HG03354 (cell line): ENCODE measurements around the gene KCNH3.
"Not testable (repeated sequence)": the region's sequence is repeated elsewhere in the genome, so short reads cannot be mapped to it uniquely, and the experiment has no call there.

Experiments used
- ATAC-seq: cut with Tn5 transposase; IDR thresholded peaks from one replicate; pipeline ENCODE4 v1.9.1; 2021; ENCODE audit warnings: mild to moderate bottlenecking; ENCODE audit not compliant: unreplicated experiment, poor library complexity, severe bottlenecking

The KCNH3 gene

GRCh38 chr12:49580572-49581535, 42.0 kb downstream of the KCNH3 start:
- ATAC-seq: no peak

- no peak for ATAC-seq
Observed at GRCh38 chr12:49582201-49582600, 43.4 kb downstream of the KCNH3 start.

GRCh38 chr12:49582850-49583249, 44.0 kb downstream of the KCNH3 start:
- no peak for ATAC-seq

- no peak for ATAC-seq
Observed at GRCh38 chr12:49583366-49584094, 44.7 kb downstream of the KCNH3 start.

- ATAC-seq: no peak
Observed at GRCh38 chr12:49584591-49584990, 45.8 kb downstream of the KCNH3 start.

- ATAC-seq: no peak
Observed at GRCh38 chr12:49585477-49586459, 46.9 kb downstream of the KCNH3 start.

GRCh38 chr12:49587174-49587908, 48.5 kb downstream of the KCNH3 start:
- ATAC-seq: no peak

- no peak for ATAC-seq
Observed at GRCh38 chr12:49588281-49588680, 49.5 kb downstream of the KCNH3 start.

GRCh38 chr12:49588721-49589516, 50.1 kb downstream of the KCNH3 start:
- no peak for ATAC-seq

- no peak for ATAC-seq
Observed at GRCh38 chr12:49598527-49598926, 59.7 kb downstream of the KCNH3 start.

GRCh38 chr12:49599961-49600360, 61.1 kb downstream of the KCNH3 start:
- no peak for ATAC-seq

GRCh38 chr12:49603721-49604120, 64.9 kb downstream of the KCNH3 start:
- no peak for ATAC-seq

GRCh38 chr12:49604856-49605255, 66.0 kb downstream of the KCNH3 start:
- no peak for ATAC-seq

- ATAC-seq: not testable (repeated sequence)
Observed at GRCh38 chr12:49605539-49605938, 66.7 kb downstream of the KCNH3 start, which contains the start of gene FAM186B. FAM186B (minus strand) TSS chr12:49605639; CDS start chr12:49605477, 162 bp downstream.
